IMR-90 (cell line): Measurements from ENCODE around the gene RTL1. TPM values are rescaled to one million over a fixed set of nuclear protein-coding genes. Genes with fewer than 3 reads are reported as not detected.

Source experiments
- ATAC-seq: fragments of 200-7000 bp; cut with Tn5 transposase; 2 replicates; pipeline ENCODE4 v1.9.1; 2020; ENCODE audit warnings: low read depth, mild to moderate bottlenecking, moderate library complexity
- BruUV-seq: library from RNA; stranded (reverse); fragments of 400-500 nt; replicated peaks from 2 replicates; lab custom pipeline; 2021; lab: Mats Ljungman, UMichigan
- CTCF ChIA-PET: fragments of 300-600 bp; formaldehyde crosslinking; extraction: SDS; loops from one replicate; lab custom pipeline; 2021; ENCODE audit warnings: antibody characterized with exemption; lab: Yijun Ruan, JAX
- POLR2A ChIA-PET: fragments of 300-600 bp; sonication (Branson Sonifier 250); formaldehyde crosslinking; loops from one replicate; lab custom pipeline; 2022; ENCODE audit warnings: antibody characterized with exemption; ENCODE audit not compliant: unreplicated experiment; lab: Charles Lee
- DNase-seq: peaks from one replicate; pipeline ENCODE4 v3.0.0; 2013
- H2AFZ ChIP-seq: replicated peaks from 2 replicates; pipeline ENCODE3; 2013; ENCODE audit warnings: low read length, mild to moderate bottlenecking; ENCODE audit not compliant: poor library complexity
- H2AK5ac ChIP-seq: 2 replicates; pipeline ENCODE4 v1.6.1; 2013; ENCODE audit warnings: low read depth, low read length, inconsistent platforms
- H2AK9ac ChIP-seq: replicated peaks from 2 replicates; pipeline ENCODE3; 2013; ENCODE audit warnings: mild to moderate bottlenecking, low read depth, low read length, moderate library complexity; ENCODE audit not compliant: poor library complexity
- H2BK120ac ChIP-seq: 2 replicates; pipeline ENCODE4 v1.6.1; 2013; ENCODE audit warnings: low read depth, low read length, inconsistent platforms
- H2BK15ac ChIP-seq: 3 replicates; pipeline ENCODE4 v1.6.1; 2013; ENCODE audit warnings: low read depth, low read length, inconsistent platforms
- H2BK20ac ChIP-seq: 2 replicates; pipeline ENCODE4 v1.6.1; 2013; ENCODE audit warnings: low read depth, mild to moderate bottlenecking, inconsistent platforms, low read length, moderate library complexity
- H2BK5ac ChIP-seq: 2 replicates; pipeline ENCODE4 v1.6.1; 2013; ENCODE audit warnings: mild to moderate bottlenecking, low read depth, low read length, inconsistent platforms; ENCODE audit not compliant: poor library complexity, severe bottlenecking
- H3K14ac ChIP-seq: replicated peaks from 2 replicates; pipeline ENCODE4 v1.6.1; 2013; ENCODE audit warnings: low read depth, low read length, inconsistent platforms
- H3K18ac ChIP-seq: 2 replicates; pipeline ENCODE4 v1.6.1; 2013; ENCODE audit warnings: low read depth, low read length, control low read depth
- H3K23ac ChIP-seq: 2 replicates; pipeline ENCODE4 v1.6.1; 2013; ENCODE audit warnings: low read depth, low read length, inconsistent platforms
- H3K27ac ChIP-seq: 2 replicates; pipeline ENCODE4 v1.5.1; 2013; ENCODE audit warnings: mild to moderate bottlenecking, control low read depth, low read length; ENCODE audit not compliant: insufficient read depth
- H3K27me3 ChIP-seq: 2 replicates; pipeline ENCODE4 v1.6.1; 2013; ENCODE audit warnings: low read length; ENCODE audit not compliant: control insufficient read depth, insufficient read depth
- H3K36me3 ChIP-seq: 2 replicates; pipeline ENCODE4 v1.6.1; 2013; ENCODE audit warnings: low read length, mixed read lengths; ENCODE audit not compliant: control insufficient read depth, insufficient read depth
- H3K4ac ChIP-seq: 2 replicates; pipeline ENCODE4 v1.6.1; 2013; ENCODE audit warnings: low read depth, low read length, inconsistent platforms
- H3K4me1 ChIP-seq: 2 replicates; pipeline ENCODE4 v1.6.1; 2013; ENCODE audit warnings: low read length, mixed read lengths; ENCODE audit not compliant: control insufficient read depth, insufficient read depth
- H3K4me2 ChIP-seq: 2 replicates; pipeline ENCODE4 v1.6.1; 2013; ENCODE audit warnings: low read depth, mild to moderate bottlenecking, control low read depth, low read length, moderate library complexity
- H3K4me3 ChIP-seq: 2 replicates; pipeline ENCODE4 v1.5.1; 2013; ENCODE audit warnings: low read depth, mild to moderate bottlenecking, control low read depth, low read length, moderate library complexity; ENCODE audit not compliant: insufficient read depth
- H3K56ac ChIP-seq: 2 replicates; pipeline ENCODE4 v1.6.1; 2013; ENCODE audit warnings: low read length, inconsistent platforms; ENCODE audit not compliant: insufficient read depth; ENCODE audit errors: extremely low read depth
- H3K79me1 ChIP-seq, 2 experiments: 2 replicates each; pipeline ENCODE4 v1.6.1; 2013; ENCODE audit warnings: low read length in 2 of 2, inconsistent platforms in 1 of 2, low read depth in 1 of 2
- H3K9ac ChIP-seq: 2 replicates; pipeline ENCODE4 v1.6.1; 2013; ENCODE audit warnings: low read depth, low read length, control low read depth
- H3K9me1 ChIP-seq: 2 replicates; pipeline ENCODE4 v1.6.1; 2013; ENCODE audit warnings: low read length, inconsistent platforms; ENCODE audit not compliant: insufficient read depth
- H3K9me3 ChIP-seq: 2 replicates; pipeline ENCODE4 v1.6.1; 2013; ENCODE audit warnings: low read length; ENCODE audit not compliant: control insufficient read depth, insufficient read depth
- H4K20me1 ChIP-seq: 2 replicates; pipeline ENCODE4 v1.6.1; 2013; ENCODE audit warnings: low read length, inconsistent platforms; ENCODE audit not compliant: insufficient read depth
- H4K5ac ChIP-seq: 2 replicates; pipeline ENCODE4 v1.6.1; 2013; ENCODE audit warnings: mild to moderate bottlenecking, low read depth, low read length, control low read depth
- H4K8ac ChIP-seq, 2 experiments: 2 replicates each; pipeline ENCODE4 v1.6.1; 2013; ENCODE audit warnings: low read depth in 2 of 2, low read length in 2 of 2, control low read depth in 1 of 2, inconsistent platforms in 1 of 2
- H4K91ac ChIP-seq: 2 replicates; pipeline ENCODE4 v1.6.1; 2013; ENCODE audit warnings: low read depth, low read length, inconsistent platforms; ENCODE audit not compliant: insufficient read depth
- POLR2A ChIP-seq: IDR thresholded peaks from 2 replicates; pipeline ENCODE4 v1.6.1; 2012; ENCODE audit warnings: mild to moderate bottlenecking, low read depth, low read length
- RFX5 ChIP-seq: IDR thresholded peaks from 2 replicates; pipeline ENCODE4 v1.8.0; 2012; ENCODE audit warnings: low read depth, mild to moderate bottlenecking, low read length, moderate library complexity
- WGBS, 2 experiments: methylation state at CpG; one replicate each; pipeline versions ENCODE4 v1.1.5 to v1.1.7; 2013; ENCODE audit warnings: missing lambda C conversion rate in 2 of 2; ENCODE audit not compliant: insufficient read length in 1 of 2; ENCODE audit errors: extremely low coverage in 2 of 2; 5-methylcytosine and 5-hydroxymethylcytosine counted together
- dilution Hi-C: fragments of 300-500 bp; cut with HindIII; formaldehyde crosslinking; loops from one replicate; pipeline ENCODE4 v1.14.3; 2018; ENCODE audit warnings: low sequenced_read_pairs; ENCODE audit not compliant: unreplicated experiment
- in situ Hi-C: fragments of 300-500 bp; cut with MboI; formaldehyde crosslinking; loops from 3 replicates; pipeline ENCODE4 v1.14.3; 2019; ENCODE audit warnings: low sequenced_read_pairs, inconsistent platforms, mixed read lengths
- intact Hi-C: fragments of 100-400 bp; cut with micrococcal nuclease; formaldehyde crosslinking; loops from 2 replicates; pipeline ENCODE4 v1.10.0; 2022
- polyA plus RNA-seq, 3 experiments: library from polyadenylated mRNA; depleted of rRNA; stranded (reverse); fragments of >200 nt; gene quantifications; 2 replicates each; pipeline ENCODE4 v1.2.3, GENCODE V29; 2012; ENCODE audit warnings: low replicate concordance in 1 of 3
- total RNA-seq: library from RNA; depleted of rRNA; stranded (reverse); fragments of >200 nt; gene quantifications from 2 replicates; pipeline ENCODE4 v1.2.3, GENCODE V29; 2012

Gene RTL1
- total and polyA plus RNA-seq, 2 of the 4 experiments (the other 2 are of a cell fraction), result not detected

GRCh38 chr14:100849115-100849781 is 54.3 kb downstream of the RTL1 start:
- Histone ChIP-seq H4K5ac (no peak overlapping the region), H4K91ac (no peak overlapping the region), H3K9ac (no peak overlapping the region), H4K8ac (no peak overlapping the region), H2BK20ac (no peak overlapping the region), H2AK9ac (no peak overlapping the region), H3K79me1 (peaks cover 0 to 39% of the 10 kb centered on the region in 2 experiments; a peak in 2 of 4 replicates), H2BK5ac (no peak overlapping the region), H3K56ac (no peak overlapping the region), H3K4me3 (no peak overlapping the region), H3K14ac (no peak overlapping the region), H3K9me1 (peaks cover 13% of the 10 kb centered on the region; the same call in 1 of the 2 replicates), H3K27me3 (no peaks in the 10 kb centered on the region), H2AFZ (no peak overlapping the region), H3K36me3 (peaks cover 51% of the 10 kb centered on the region), H3K4me1 (no peaks in the 10 kb centered on the region), H3K23ac (no peak overlapping the region), H3K27ac (no peak overlapping the region), H3K4me2 (no peak overlapping the region), H4K20me1 (peaks cover 98% of the 10 kb centered on the region), H3K4ac (no peak overlapping the region), H2AK5ac (no peak overlapping the region), H3K9me3 (no peaks in the 10 kb centered on the region), H2BK15ac (no peak overlapping the region), H2BK120ac (no peak overlapping the region), H3K18ac (no peak overlapping the region)
- dilution Hi-C loops (no loop called here), in situ Hi-C loops (loop anchor here (10.0 kb wide), 1 partner anchor 464 kb away; no protein-coding TSS in a partner anchor), intact Hi-C loops (no loop called here)
- 71% methylated on average over 3 of the region's 8 CpGs; no CpG with 5 or more reads in 1 of the 2 experiments for WGBS, 2 experiments
- no peak for TF ChIP-seq RFX5
- 0 out of 2 replicates have a peak, but pooled peaks have one; percentile 39 for TF ChIP-seq POLR2A
- ChIA-PET CTCF (no interaction called here), POLR2A (no interaction called here)
- no TSS peak for BruUV-seq
- peak; percentile 36 for DNase-seq
- no peak for ATAC-seq
